Right atrium auricular region (tissue), 2 donors: Measurements from ENCODE around the gene PDE9A. TPM values are rescaled to one million over a fixed set of nuclear protein-coding genes. Genes with fewer than 3 reads are reported as not detected.

Experiments used
- DNase-seq: peaks from one replicate; pipeline ENCODE4 v3.0.0-alpha.2; 2019; ENCODE audit warnings: low spot score
- H3K27ac ChIP-seq, 2 donors: fragments of 200-600 bp; sonication (generic); 1 replicate in 1 of 2; 2 replicates in 1 of 2; pipeline ENCODE4 v1.5.1; 2016 to 2019
- H3K27me3 ChIP-seq, 2 donors: fragments of 200-600 bp; sonication (generic); one replicate each; pipeline versions ENCODE4 v1.5.1 to v1.6.0; 2017 to 2019
- H3K36me3 ChIP-seq: fragments of 200-600 bp; sonication (generic); one replicate; pipeline ENCODE4 v1.5.1; 2016
- H3K4me1 ChIP-seq, 2 donors: fragments of 200-600 bp; sonication (generic); one replicate each; pipeline versions ENCODE4 v1.5.1 to v1.6.0; 2017 to 2019
- H3K4me3 ChIP-seq, 2 donors: fragments of 200-600 bp; sonication (generic); 1 replicate in 1 of 2; 2 replicates in 1 of 2; pipeline ENCODE4 v1.5.1; 2017 to 2019; ENCODE audit warnings: mild to moderate bottlenecking in 1 of 2, moderate library complexity in 1 of 2
- H3K9me3 ChIP-seq, 2 donors: fragments of 200-600 bp; sonication (generic); one replicate each; pipeline ENCODE4 v1.5.1; 2019
- total RNA-seq, 2 donors: library from RNA; depleted of rRNA; stranded (reverse); fragments of >200 nt; gene quantifications; one replicate each; pipeline ENCODE4 v1.1.0, GENCODE V29; 2016
- TF ChIP-seq, protein P1 (sequence below), 2 donors: fragments of 200-600 bp; sonication (generic); IDR thresholded peaks; one replicate each; pipeline ENCODE4 v1.5.1; 2019; ENCODE audit warnings: antibody characterized with exemption in 2 of 2

PDE9A gene
- total RNA-seq, 2 donors from 2014 or later, result 1.1 to 2.0 TPM

DNA sequence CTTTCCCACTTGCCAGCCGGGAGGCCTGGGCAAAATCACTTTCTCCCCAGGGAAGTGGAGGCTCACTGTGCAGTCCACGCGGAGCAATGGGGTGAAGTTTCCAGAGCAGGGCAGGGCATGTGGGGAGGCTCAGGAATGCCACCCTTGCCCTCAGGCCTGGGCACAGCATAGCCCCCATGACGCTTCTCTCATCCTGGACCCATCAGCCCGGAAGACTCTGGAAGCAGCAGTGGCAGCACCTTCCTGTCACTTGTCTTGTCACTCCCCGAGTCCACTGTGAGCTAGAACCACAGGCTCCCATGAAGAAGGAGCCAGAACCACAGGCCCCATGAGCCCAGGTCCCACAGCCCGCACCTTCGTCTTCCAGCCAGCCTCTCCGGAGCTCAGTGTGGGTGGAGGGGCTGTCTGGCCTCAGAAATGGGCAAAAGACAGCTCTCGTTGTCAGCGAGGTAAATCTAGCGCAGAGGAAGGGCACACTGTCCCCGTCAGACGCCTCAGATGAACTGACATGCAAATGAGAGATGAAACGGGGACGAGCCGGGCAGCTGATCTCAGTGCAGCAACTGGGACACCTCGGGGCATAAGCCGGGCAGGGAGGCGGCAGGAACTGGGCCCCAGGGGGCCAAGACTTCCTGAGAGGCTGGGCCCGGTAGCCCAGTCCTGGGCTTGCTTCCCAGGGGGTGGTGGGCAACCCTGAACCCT is 6.1 kb downstream of the PDE9A start:
- Histone ChIP-seq H3K4me3 (no peak overlapping the region), H3K27ac (no peak overlapping the region), H3K4me1 (peaks cover 0 to 14% of the 10 kb centered on the region in 2 donors), H3K36me3 (no peaks in the 10 kb centered on the region), H3K27me3 (peaks cover 0 to 7% of the 10 kb centered on the region in 2 donors), H3K9me3 (no peaks in the 10 kb centered on the region)
- TF ChIP-seq, protein P1, sequence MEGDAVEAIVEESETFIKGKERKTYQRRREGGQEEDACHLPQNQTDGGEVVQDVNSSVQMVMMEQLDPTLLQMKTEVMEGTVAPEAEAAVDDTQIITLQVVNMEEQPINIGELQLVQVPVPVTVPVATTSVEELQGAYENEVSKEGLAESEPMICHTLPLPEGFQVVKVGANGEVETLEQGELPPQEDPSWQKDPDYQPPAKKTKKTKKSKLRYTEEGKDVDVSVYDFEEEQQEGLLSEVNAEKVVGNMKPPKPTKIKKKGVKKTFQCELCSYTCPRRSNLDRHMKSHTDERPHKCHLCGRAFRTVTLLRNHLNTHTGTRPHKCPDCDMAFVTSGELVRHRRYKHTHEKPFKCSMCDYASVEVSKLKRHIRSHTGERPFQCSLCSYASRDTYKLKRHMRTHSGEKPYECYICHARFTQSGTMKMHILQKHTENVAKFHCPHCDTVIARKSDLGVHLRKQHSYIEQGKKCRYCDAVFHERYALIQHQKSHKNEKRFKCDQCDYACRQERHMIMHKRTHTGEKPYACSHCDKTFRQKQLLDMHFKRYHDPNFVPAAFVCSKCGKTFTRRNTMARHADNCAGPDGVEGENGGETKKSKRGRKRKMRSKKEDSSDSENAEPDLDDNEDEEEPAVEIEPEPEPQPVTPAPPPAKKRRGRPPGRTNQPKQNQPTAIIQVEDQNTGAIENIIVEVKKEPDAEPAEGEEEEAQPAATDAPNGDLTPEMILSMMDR (IDR thresholded peaks at IDR 0.05), result no peak
- DNase-seq, result no peak

DNA sequence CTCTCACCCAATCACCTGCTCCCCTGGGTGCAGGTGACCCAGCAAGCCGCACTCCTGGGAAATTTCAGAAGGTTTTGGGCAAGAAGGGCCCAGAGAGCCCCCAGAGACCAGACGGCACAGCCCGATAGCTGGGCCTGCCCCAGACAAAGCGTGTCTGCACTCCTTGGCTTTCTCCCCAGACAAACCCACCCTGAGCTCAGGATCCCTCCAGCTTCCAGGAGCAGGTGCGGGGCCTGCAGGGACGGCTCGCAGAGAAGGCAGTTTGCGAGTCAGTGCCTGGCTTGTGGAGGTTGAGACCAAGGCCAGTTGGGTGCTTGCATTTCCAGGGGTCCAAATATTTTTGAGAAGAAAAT is 6.7 kb downstream of the PDE9A start:
- H3K4me1 ChIP-seq, result peaks cover 0 to 9% of the 10 kb centered on the region in 2 donors
- H3K27me3 ChIP-seq, result peaks cover 0 to 7% of the 10 kb centered on the region in 2 donors
- H3K9me3 ChIP-seq, result no peaks in the 10 kb centered on the region
- H3K4me3 ChIP-seq, result no peak overlapping the region
- H3K36me3 ChIP-seq, result no peaks in the 10 kb centered on the region
- no peak for DNase-seq
- TF ChIP-seq, protein P1 (IDR thresholded peaks at IDR 0.05), result no peak
- H3K27ac ChIP-seq, result no peak overlapping the region

DNA sequence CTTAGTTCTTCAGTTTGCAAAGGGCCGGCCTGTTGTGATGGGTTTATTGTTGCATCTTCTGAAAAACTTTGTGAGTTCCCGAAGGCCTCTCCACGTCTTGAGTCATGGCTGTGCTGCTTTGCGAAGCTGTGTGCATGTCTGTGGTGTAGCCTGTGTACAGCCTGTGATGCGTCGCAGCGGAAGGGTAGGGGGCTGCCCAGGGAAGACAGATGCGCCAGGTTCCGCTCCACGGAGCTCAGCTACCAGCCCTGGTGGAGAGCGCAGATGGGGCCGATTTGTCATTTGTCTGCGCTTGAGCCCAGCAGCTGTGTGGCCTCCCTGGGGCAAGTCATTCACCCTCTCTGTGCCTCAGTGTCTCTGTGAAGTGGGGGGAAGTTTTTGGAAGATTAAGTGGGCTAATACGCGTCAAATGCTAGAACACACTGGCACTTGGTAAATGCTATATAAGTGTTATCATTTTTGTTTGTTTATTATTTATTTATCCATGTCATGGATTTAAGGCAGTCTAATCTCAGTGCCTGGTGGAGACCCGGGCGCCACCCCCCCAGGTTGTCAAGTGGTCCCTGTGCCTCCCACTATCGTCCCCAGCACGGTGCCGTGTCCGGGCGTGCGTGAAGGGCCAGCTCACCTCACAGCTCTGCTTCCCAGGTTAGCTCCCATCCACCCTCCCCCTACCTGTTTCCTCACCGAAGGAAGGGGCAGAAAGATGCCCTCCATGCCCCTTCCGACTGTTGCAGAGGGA is 8.4 kb downstream of the PDE9A start:
- no peaks in the 10 kb centered on the region for H3K9me3 ChIP-seq
- H3K4me1 ChIP-seq, result peaks cover 0 to 12% of the 10 kb centered on the region in 2 donors
- H3K27me3 ChIP-seq, result peaks cover 0 to 1% of the 10 kb centered on the region in 2 donors
- no peaks in the 10 kb centered on the region for H3K36me3 ChIP-seq
- H3K4me3 ChIP-seq, result no peak overlapping the region
- H3K27ac ChIP-seq, result no peak overlapping the region
- TF ChIP-seq, protein P1 (IDR thresholded peaks at IDR 0.05), result no peak
- DNase-seq, result no peak

DNA sequence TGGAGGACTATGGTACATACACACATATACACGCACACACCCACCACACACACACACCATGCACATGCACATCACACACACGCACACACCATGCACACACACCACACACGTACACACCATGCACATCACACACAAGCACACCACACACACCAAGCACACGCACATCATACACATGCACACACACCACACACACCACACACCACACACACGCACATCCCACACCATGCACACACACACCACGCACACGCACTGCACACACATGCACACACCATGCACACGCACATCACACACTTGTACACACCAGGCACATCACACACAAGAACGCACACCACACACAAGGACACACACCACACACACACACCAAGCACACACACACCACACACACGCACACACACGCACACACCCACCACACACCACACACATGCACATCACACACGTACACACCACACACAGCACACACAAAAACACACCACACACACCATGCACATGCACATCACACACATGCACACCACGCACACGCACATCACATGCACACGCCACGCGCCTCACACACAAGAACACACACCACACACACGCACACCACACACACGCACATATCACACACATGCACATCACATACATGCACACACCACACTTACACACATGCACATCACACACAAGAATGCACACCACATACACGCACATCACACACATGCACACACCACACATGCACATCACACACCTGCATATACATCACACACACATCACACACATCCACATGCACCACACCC is 9.2 kb downstream of the PDE9A start:
- Histone ChIP-seq H3K4me1 (peaks cover 0 to 12% of the 10 kb centered on the region in 2 donors), H3K27me3 (no peaks in the 10 kb centered on the region), H3K27ac (no peak overlapping the region), H3K9me3 (no peaks in the 10 kb centered on the region), H3K36me3 (no peaks in the 10 kb centered on the region), H3K4me3 (no peak overlapping the region)
- TF ChIP-seq, protein P1 (IDR thresholded peaks at IDR 0.05), result no peak
- DNase-seq, result no peak

DNA sequence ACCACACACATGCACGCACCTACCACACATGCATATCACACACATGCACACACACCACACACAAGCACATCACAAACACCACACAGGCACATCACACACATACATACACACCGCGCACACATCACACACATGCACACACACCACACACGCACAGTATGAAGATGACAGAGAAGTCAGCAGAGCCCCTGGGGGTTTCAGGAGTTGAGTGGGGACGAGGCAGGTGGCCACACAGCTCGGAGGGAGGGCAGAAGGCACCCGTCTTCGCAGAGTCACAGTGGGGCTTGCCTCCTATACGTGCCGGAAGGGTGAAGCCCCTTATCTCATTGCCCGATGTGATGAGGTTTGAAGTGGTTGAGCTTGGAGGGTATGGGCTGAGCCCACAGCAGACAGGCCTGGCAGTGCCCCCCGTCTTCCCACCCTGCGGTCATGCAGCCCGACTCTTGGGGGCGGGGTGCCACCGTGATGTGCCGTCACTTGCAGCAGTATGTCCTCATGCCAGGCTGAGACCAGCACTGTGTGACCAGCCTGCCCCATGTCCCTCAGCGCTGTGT is 9.9 kb downstream of the PDE9A start:
- DNase-seq, result no peak

More for the DNA sequence above, 9.9 kb downstream of the PDE9A start:
- Histone ChIP-seq H3K4me1 (peaks cover 0 to 12% of the 10 kb centered on the region in 2 donors), H3K27ac (no peak overlapping the region), H3K4me3 (no peak overlapping the region), H3K36me3 (no peaks in the 10 kb centered on the region), H3K27me3 (no peaks in the 10 kb centered on the region), H3K9me3 (no peaks in the 10 kb centered on the region)
- TF ChIP-seq, protein P1 (IDR thresholded peaks at IDR 0.05), result no peak
